HG03025 (cell line): ENCODE data around the gene RRAS.

Experiments used
- ATAC-seq: cut with Tn5 transposase; IDR thresholded peaks from one replicate; pipeline ENCODE4 v1.9.1; 2021; ENCODE audit warnings: mild to moderate bottlenecking, moderate library complexity; ENCODE audit not compliant: unreplicated experiment, low FRiP score

RRAS gene

DNA sequence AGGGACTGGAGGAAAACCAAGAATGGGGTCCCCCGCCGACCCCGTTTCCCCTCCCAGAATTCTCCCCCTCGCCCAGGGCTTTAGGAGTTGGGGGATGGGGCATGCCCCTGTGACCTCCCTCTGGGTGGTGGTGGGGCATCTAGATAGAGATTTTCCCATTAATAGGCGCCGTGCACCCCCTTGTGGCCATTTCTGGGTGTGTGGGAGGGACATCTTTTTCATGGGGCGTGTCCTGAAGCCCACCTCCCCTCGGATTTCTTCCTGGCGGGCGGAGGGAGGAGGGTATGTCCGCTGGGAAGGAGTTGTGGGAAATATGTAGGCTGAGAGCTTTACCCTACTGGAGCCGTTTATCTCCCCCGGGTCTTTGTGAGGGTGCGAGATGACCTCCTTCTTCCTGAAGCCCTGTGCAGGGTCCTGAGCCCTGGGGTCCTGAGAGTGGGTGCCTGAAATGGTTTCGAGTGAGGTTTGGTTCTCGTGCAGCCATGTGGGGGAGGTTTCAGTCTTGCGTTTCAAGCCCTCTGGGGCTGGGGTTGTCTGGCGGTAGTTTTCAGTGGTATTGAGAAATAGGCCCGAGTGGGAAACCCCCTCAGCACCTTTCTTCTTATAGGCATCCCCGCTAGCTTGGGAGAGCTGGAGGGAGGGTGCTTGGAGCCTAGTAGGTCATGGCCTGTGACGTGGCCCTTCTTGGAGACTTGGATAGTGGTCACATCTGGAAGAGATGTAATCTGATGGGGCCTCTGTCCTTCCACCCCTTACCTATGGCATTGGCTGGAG is 38.1 kb upstream of the RRAS start:
- ATAC-seq, result no peak

DNA sequence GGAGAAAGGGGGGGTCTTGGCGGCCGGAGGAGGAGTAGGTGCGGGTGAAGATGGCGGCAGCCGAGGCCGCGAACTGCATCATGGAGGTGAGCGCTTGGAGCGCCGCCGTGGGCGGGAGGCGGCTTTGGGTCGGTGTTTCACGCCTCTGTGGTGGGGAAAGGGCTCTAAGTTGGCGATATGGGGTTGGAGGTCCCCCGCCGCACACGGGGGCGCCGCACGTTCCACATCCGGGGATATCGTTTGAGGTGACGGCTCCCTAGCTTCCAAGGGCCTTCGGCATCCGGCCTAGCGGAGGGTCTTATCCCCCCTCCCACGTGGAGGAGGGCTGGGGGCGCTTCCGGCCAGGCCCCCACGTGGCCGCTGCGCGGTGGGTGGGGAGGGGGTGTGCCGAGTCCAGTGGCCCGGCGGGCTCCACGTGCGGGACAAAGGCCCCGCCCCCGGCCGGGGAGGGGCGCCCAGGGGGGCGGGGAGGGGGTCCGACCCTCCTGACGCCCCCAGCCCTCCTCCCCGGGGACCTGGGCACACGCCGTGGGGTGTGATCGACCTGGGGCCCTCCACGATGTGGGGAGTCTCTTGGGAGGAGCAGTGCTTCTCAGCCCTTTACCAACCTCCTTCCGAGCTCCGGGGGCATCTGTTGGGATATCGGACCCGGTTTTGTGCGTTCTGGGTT is 37.4 kb upstream of the RRAS start, which contains the start of gene PRMT1:
PRMT1 (plus strand) TSS at position 41 of the 670 bp plus-strand sequence; CDS start at position 51, 10 bp downstream.
- no peak for ATAC-seq

DNA sequence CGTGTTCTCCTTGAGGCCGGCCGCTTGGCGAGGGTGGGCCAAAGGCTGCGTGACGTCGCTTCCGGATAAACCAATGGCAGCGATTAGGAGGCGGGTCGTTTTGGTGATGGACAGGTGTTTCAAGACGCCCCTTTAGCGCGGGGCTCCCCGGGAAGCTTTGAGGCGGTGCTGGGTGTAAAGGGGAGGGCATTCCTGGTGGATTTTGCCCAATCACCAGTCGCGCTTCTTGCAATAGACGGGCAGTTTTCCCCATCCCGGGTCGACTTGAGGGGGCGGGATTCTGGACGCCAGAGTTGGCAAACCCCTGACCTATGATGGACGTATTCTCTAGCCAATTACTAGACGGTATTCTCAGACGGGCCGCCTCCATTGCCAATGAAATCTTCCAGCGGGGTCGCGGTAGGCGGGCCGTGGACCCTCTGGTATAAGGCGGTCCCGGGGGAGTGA is 36.9 kb upstream of the RRAS start:
- ATAC-seq, result peak; percentile 65

DNA sequence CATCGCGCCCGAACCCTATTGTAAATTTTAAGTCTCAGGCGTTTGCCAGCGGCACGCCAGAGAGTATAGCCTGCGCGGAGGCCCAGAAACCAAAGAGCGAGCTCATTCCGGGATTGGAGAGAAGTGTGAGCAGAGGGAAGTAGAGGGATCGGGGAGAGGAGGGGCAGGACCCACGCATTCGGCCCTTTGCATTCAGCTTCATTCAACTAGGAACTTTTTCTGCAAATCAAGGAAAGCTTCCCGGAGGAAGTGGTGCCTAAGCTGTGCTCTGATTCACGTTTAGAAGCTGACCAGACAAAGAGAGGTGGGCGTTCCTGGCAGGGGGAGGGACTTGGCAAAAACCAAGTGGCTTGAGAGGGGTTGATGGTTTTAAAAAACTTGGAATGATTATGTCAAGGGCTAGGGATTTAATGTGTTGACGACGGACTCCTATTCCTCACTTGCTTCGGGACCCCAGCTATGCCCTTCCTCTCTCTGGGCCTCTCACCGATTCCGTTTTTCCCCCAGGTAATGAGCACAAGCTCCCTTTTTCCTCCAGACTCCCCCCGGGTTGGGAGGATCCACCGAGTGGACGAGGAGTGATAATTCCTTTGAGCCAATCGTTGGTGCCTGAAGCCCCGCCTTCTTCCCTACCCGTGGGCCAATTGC is 36.3 kb upstream of the RRAS start:
- peak; percentile 19 for ATAC-seq

DNA sequence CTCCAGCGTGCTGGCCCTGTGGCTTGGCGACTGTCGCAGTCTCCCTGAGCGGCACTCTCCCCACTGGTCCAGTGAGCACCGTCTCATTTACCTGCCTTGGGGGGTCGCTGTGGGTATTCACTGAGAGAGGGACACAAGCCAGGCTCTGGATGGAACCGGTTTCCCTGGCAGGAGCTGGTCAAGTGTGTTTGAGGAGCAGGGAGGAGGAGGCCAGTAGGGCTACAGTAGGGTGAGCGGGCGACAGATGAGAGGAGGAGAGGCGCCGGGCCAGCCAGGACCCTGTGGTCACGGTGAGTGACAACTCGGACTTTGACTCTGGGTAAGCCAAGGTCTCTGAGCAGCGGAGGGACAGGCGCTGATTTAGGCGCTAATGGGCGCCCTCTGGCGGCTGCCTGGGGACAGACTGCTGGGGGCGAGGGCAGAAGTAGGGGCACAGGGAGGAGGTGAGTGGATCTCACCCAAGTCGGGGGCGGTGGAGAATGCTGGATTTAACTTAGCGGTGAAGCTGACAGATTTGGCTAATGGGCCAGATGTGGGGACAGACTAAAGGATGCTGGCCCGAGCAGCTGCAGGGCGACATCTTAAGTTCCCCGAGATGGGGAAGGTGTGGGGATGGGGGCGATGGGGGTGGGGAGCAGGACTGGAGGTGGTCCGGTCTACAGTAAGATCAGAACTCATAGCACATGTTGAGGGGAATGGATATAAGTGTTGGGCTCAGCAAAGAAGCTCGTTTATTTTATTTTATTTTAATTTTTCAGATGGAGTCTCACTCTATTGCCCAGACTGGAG is 32.4 kb upstream of the RRAS start:
- ATAC-seq, result no peak

DNA sequence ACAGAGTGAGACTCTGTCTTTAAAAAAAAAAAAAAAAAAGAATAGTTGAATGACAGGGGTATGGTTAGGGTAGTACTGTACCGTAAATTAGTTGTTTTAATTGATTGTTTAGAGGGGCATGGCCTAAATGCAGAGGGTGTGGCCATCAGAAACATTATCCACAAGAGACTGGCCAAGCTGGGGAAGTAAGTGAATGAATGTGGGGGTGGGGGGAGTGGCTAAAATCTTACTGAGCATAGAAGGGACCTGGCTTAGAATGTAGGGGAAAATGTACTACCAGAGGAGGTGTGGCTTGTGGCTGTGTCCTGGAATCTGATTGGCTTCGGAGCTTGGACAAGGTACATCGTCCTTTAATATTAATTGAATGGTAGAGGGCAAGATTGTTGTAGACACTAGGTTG is 29.6 kb upstream of the RRAS start:
- no peak for ATAC-seq

DNA sequence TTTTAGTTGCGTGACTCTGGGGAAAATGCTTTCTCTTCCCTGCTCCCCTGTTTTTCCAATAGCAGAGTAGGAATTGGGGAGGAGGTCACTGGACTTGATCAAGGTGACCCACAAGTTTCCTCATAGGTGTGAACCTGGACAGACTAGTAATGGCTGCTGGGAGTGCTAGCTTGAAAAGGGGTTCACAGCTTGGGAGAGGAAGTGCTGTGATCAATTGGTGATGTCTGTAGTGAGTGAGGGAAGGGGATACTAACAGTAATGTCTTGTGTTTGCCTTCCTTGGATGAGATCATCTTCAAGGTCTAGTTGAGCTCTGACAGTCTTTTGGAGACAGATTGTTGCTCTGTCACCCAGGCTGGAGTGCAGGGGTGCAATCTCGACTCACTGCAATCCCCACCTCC is 27.5 kb upstream of the RRAS start:
- no peak for ATAC-seq

DNA sequence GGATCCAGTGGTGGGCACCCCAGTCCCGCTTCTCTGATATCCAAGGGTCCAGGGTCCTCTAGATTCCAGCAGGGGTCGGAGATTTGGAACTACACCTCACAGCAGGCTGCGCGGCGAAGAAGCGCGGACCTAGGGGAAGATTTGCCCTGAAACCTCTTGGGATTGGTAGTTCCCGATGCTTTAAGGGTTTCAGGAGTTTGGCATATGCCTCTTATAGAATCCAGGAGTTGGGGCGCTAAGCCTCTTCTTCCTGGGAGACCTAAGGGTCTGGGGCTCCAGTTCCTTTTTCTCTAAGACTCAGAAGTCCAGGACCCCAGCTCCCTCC is 26.1 kb upstream of the RRAS start:
- no peak for ATAC-seq

DNA sequence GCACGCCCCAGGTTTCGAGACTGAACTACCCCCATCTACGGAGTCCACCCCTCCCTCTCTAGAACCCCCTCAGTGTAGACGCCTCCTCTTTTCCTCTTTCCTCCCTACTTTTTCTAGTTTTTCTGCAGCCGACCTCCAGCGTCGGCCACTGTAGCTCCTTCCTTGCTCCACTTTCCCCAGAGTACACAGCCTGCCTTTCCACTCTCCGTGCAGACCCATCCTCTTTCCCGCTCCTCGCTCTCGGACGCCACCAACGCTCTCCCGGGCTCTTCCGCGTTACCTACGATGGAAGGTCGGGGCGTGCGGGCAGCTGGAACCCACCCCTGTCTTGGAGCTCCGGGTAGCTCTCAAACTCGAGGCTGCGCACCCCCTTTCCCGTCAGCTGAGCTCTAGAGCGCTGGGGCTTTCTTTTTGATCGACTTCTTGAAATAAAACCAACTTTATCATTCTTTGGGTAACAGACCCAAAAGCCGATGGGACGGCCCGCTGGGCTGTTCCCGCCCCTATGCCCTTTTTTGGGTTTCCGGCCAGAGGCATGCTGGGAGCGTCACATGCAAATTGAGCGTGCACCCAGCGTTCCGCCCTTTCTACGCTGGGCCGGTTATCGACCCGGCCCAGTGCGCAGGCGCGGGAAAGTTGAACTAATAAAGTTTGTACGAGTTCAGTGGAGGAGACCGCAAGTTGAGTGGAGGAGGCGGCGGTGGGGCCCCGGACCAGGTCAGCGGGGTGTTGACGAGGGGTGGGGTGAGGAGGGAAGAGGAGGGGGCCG is 25.6 kb upstream of the RRAS start, which contains the start of the genes BCL2L12 and IRF3:
BCL2L12 (plus strand) TSS at position 583 of the 769 bp plus-strand sequence. CDS start 760 bp downstream, outside the sequence.
IRF3 (minus strand) TSS at position 507 of the 769 bp plus-strand sequence. CDS start 1,019 bp downstream, outside the sequence.
- ATAC-seq, result peak; percentile 70

DNA sequence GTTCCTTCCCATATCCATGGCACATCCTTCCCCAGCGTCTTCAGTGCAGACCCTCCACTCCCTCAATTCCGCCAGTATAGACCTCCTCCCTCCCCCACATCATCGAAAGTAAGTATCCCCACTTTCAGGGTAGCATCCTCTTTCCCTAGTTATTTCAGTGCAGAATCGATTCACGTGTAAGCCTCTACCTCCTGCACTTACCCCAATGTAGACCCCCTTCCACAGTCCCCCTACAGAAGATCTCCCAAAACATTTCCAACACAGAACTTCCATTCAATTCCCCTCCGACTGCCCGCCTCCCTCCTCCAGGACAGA is 25.1 kb upstream of the RRAS start:
- no peak for ATAC-seq

DNA sequence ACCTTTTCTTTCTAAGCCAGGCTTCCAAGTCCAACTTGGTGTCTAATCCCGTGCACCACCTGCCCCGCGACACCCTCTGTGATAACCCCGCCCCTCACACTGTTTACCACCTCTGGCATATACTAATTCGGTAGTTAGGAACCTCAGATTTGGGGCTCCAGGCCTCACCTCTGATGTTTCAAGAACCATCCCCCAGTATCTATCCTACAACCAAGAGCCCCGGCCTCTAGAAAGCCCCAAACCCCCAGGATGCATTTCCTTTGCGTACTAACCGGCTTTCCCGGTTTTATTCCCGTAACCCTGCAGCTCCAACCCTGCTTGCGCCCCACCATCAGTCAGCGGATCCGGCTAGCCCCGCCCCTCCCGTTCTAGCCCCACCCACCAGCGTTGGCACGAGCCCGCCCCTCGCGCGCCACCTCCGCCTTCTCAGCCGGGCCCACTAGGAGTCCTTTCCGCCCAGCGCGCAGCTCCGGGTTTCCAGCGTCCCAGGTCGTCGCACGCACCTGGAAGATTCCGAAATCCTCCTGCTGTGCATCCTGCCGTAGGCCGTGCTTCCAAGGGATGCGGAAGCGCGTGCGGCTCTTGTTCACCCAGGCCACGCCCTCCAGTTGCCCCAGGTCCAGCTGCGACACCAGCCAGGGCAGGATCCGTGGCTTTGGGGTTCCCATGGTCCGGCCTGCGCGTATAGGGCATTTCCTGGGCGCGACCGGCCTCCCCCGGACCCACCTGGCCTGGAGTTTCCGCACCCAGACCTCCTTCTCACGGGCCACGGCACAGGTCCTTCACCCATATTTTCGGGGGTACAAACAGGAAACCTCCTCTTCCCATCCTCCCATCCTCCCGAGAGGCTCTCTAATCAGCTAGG is 24.5 kb upstream of the RRAS start:
- no peak for ATAC-seq

DNA sequence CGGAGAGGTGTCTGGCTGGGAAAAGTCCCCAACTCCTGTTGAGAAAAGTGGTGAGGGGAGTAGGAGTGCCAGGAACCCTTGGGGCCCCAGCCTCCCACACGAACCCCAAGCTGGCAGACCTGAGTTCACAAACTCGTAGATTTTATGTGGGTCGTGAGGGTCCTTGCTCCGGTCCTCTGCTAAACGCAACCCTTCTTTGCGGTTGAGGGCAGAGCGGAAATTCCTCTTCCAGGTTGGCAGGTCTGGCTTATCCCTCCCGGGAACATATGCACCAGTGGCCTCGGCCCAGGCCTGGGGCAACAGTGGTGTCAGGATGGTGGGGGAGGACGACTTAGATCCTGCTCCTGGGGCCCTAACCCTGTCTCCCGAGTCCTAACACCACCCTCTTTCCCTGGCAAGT is 23.3 kb upstream of the RRAS start:
- no peak for ATAC-seq

DNA sequence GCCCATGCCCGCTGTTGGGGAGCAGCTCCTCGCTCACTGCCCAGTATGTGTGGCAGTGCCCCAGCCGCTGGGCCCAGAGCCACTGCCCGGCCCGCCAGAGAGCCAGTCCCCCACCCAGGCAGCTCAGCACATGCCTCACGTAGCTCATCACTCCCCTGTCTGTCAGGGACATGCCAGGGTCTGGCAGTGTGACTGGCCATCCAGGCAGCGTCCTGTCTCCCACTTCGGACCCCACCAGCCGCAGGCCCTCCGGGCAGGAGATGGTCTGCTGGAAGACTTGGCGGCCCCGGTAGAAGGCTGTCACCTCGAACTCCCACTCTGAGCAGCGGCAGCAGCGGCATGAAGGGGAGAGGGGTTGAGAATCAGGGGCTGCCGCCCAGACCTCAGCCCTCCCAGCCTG is 22.1 kb upstream of the RRAS start:
- no peak for ATAC-seq

DNA sequence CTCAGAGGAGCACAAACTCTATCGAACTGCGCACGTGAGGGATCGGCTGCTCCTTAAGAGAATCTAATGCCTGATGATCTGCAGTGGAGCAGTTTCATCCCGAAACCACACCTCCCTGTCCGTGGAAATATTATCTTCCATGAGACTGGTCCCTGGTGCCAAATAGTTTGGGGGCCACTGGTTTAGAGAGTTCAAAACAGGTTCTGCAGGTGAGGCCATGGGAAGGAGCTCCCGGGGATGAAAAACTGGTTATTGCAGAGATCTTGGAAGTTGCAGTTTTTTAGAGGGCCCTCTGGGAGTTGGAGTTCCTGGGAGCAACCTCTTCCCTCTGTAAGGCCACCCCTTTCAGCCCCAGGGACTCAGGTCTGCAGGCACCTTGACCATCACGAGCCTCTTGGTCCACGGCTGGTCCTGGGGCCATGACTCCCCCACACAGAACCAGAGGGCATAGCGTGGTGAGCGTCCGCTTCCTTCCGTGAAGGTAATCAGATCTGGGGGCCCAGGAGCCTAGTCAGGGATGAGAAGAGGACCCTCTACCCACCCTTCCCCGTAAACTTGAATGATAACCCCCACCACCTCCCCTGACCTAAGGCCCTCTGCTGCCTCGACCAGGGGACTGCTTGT is 20.5 kb upstream of the RRAS start:
- ATAC-seq, result no peak

DNA sequence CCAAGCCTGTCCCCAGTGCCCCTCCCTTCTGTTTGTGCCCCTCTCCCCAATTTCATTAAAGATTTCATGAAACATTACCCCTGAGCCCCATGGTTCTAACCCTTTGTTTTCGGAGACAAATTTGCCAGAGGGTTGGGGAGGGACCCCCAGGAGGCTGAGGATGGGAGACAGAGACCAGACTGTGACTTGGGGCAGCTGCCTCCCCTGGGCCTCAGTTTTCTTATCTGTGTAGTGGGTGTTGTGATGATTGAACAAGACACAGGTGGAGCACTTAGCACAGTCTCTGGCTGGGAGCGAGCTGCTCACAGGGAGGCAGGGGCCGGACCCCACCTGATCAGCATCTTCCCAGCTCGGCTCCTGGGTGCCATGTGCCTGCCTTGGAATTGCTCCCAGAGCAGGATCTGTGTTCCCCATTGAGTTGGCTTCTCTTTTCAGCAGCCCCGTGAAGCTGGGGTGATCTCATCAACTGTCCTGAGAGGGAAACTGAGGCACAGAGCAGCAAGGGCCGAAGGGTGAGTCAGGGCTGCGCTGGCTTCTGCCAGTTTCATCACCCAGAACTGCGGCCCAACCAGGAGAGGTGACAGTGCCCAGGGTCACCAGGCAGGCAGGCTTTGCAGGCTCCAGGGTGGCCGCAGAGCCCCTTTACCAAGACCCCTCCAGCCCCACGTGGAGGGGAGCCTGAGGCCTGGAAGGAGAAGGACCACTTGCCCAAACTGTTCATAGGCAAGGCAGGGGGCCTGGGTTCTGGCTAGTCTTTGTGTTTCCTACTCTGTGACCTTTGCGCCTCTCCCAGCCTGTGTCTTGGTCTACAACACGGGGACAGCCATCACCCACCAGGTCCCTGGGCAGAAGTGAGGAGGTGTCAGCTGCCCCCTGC is 18.9 kb upstream of the RRAS start:
- ATAC-seq, result no peak

DNA sequence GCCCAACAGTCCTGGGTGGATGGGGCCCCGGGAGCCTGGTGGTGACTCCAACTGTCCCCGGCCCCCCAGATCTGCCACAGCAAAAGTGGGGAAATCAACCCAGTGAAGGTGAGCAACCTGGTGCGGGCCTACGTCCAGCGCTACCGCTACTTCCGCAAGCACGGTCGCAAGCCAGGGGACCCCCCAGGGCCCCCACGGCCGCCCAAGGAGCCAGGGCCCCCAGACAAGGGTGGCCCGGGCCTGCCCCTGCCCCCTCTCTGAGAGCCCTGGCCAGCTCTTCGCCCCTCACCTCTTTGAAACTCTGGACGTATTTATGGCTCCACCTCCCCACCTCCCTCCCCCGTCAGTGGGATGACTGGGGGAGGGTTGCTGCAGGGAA is 18.2 kb upstream of the RRAS start:
- no peak for ATAC-seq

DNA sequence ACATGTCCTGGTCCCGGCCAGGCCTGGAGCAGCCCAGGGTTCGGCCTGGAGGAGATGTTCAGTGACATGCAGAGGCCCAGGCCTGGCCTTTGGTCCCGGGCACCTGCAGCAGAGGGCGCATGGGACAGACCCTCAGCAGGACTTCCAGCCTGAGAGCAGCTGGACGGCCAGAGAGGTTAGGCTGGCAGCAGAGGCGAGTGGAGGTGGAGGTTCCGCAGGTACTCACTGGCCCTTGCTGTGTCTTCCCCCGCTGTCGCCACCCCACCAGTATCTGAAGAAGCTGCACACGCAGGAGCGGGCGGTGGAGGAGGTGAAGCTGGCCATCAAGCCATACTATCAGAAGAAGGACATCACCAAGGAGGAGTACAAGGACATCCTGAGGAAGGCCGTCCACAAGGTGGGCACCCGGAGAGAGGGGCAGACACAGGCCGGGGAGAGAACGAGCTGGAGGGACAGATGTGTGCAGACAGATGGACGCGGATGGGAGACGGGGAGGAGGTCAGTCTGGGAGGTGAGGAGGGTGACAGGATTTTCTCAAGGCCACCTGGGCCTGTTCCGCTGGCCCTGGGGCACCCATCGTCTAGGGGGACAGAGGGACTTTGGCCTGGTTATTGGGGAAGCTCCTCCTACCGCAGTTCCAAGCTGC is 17.7 kb upstream of the RRAS start:
- no peak for ATAC-seq
